Keratinocyte (primary cell): ENCODE results near the gene TMA7. TPM values are rescaled to one million over a fixed set of nuclear protein-coding genes. Genes with fewer than 3 reads are reported as not detected.
A peak's percentile ranks its signal among the peaks of the same experiment; 100 is the strongest.

Experiments
- DNase-seq: peaks from one replicate; pipeline ENCODE4 v3.0.0-alpha.2; 2011; ENCODE audit warnings: low read depth, missing footprints, low spot score
- FAIRE-seq: peaks from 2 replicates; lab custom pipeline; 2011; peaks lifted over from hg19 to GRCh38; lab: Jason Lieb, UNC
- H2AFZ ChIP-seq: 2 replicates; pipeline ENCODE4 v1.6.0; 2012; ENCODE audit warnings: low read length, control low read depth, inconsistent platforms; ENCODE audit not compliant: control insufficient read depth
- H3K27ac ChIP-seq: 2 replicates; pipeline ENCODE4 v1.5.1; 2011; ENCODE audit warnings: low read length; ENCODE audit not compliant: control insufficient read depth, insufficient read depth
- H3K27me3 ChIP-seq: 3 replicates; pipeline ENCODE4 v1.6.0; 2011; ENCODE audit warnings: low read length; ENCODE audit not compliant: control insufficient read depth, insufficient read depth; ENCODE audit errors: extremely low read depth
- H3K36me3 ChIP-seq, 2 experiments: 2 replicates in 1 of 2; 3 replicates in 1 of 2; pipeline ENCODE4 v1.5.1; 2011; ENCODE audit warnings: low read length in 2 of 2, mild to moderate bottlenecking in 1 of 2; ENCODE audit not compliant: control insufficient read depth in 2 of 2, insufficient read depth in 2 of 2; ENCODE audit errors: extremely low read depth in 1 of 2
- H3K4me1 ChIP-seq: 3 replicates; pipeline ENCODE4 v1.5.1; 2011; ENCODE audit warnings: low read length; ENCODE audit not compliant: control insufficient read depth, insufficient read depth; ENCODE audit errors: extremely low read depth
- H3K4me2 ChIP-seq: 3 replicates; pipeline ENCODE4 v1.6.0; 2011; ENCODE audit warnings: low read depth, low read length; ENCODE audit not compliant: control insufficient read depth, insufficient read depth; ENCODE audit errors: extremely low read depth
- H3K4me3 ChIP-seq, 3 experiments: fragments of 200-600 bp in 1 of 3; sonication (generic) in 1 of 3; 2 replicates in 2 of 3; 3 replicates in 1 of 3; pipeline ENCODE4 v1.5.1; 2011 to 2016; ENCODE audit warnings: low read length in 3 of 3, mild to moderate bottlenecking in 3 of 3, control low read depth in 2 of 3, inconsistent platforms in 1 of 3, low read depth in 1 of 3, mixed read lengths in 1 of 3, mixed run types in 1 of 3, moderate library complexity in 1 of 3; ENCODE audit not compliant: control insufficient read depth in 2 of 3, insufficient read depth in 2 of 3; ENCODE audit errors: extremely low read depth in 1 of 3
- H3K79me2 ChIP-seq: 2 replicates; pipeline ENCODE4 v1.6.0; 2012; ENCODE audit warnings: low read length; ENCODE audit not compliant: control insufficient read depth, insufficient read depth
- H3K9ac ChIP-seq: 3 replicates; pipeline ENCODE4 v1.6.0; 2011; ENCODE audit warnings: low read length; ENCODE audit not compliant: control insufficient read depth, insufficient read depth; ENCODE audit errors: extremely low read depth
- H3K9me1 ChIP-seq: 3 replicates; pipeline ENCODE4 v1.6.0; 2011; ENCODE audit warnings: low read length; ENCODE audit not compliant: control insufficient read depth, insufficient read depth; ENCODE audit errors: extremely low read depth
- H3K9me3 ChIP-seq: 2 replicates; pipeline ENCODE4 v1.5.1; 2012; ENCODE audit warnings: low read depth, low read length; ENCODE audit not compliant: control insufficient read depth
- H4K20me1 ChIP-seq: 3 replicates; pipeline ENCODE4 v1.6.0; 2011; ENCODE audit warnings: low read length; ENCODE audit not compliant: control insufficient read depth, insufficient read depth; ENCODE audit errors: extremely low read depth
- CTCF ChIP-seq, 3 experiments: IDR thresholded peaks in 1 of 3; conservative IDR thresholded peaks in 1 of 3; optimal IDR thresholded peaks in 1 of 3; 2 replicates in 2 of 3; 3 replicates in 1 of 3; pipeline versions ENCODE3 to v1.5.1; 2011; ENCODE audit warnings: low read length in 3 of 3, mild to moderate bottlenecking in 3 of 3, moderate library complexity in 2 of 3, control low read depth in 1 of 3, inconsistent platforms in 1 of 3; ENCODE audit not compliant: insufficient read depth in 2 of 3; ENCODE audit errors: extremely low read depth in 1 of 3
- EZH2 ChIP-seq: IDR thresholded peaks from one replicate; pipeline ENCODE4 v1.6.1; 2012; ENCODE audit warnings: inconsistent platforms, mild to moderate bottlenecking, low read length, moderate library complexity
- dilution Hi-C: fragments of 300-500 bp; cut with MboI; formaldehyde crosslinking; loops from one replicate; pipeline ENCODE4 v1.7.0; 2020; ENCODE audit warnings: low sequenced_read_pairs; ENCODE audit not compliant: extremely low pct_ligation_motif_present
- polyA plus RNA-seq, 5 experiments: library from polyadenylated mRNA; depleted of rRNA in 3 of 5; stranded (reverse) in 3 of 5; stranded (forward) in 1 of 5; unstranded in 1 of 5; fragments of >200 nt; gene quantifications; 1 replicate in 1 of 5; 2 replicates in 3 of 5; 3 replicates in 1 of 5; pipeline versions ENCODE4 v1.2.1 to v1.2.3, GENCODE V29; 2011 to 2012; ENCODE audit warnings: missing spikeins in 2 of 5, low read depth in 1 of 5, low replicate concordance in 1 of 5

Gene TMA7
- polyA plus RNA-seq, 1 donor (not counting 4 experiments of a cell fraction or from before 2014, with no cell fraction given) = 418 TPM

GRCh38 chr3:48432411-48433371 lies 7.4 kb upstream of the TMA7 start:
- Histone ChIP-seq H3K9me3 (no peaks in the 10 kb centered on the region), H3K4me1 (peaks cover 65% of the 10 kb centered on the region), H2AFZ (no peak overlapping the region), H3K4me3 (peak overlapping the region; percentile 36 to 50 (median 38)), H3K4me2 (peak overlapping the region; percentile 67), H3K27me3 (no peaks in the 10 kb centered on the region), H3K9me1 (no peaks in the 10 kb centered on the region), H3K9ac (peak overlapping the region; percentile 52), H4K20me1 (no peaks in the 10 kb centered on the region), H3K79me2 (peaks cover 17% of the 10 kb centered on the region), H3K36me3 (peaks cover 4 to 24% of the 10 kb centered on the region in 2 experiments), H3K27ac (peak overlapping the region; percentile 79)
- dilution Hi-C loops = loop anchor here (25.0 kb wide), 1 partner anchor 170 kb away; no protein-coding TSS in a partner anchor
- peak; percentile 100 for FAIRE-seq
- TF ChIP-seq EZH2 (no peak), CTCF (optimal IDR thresholded peaks at IDR 0.05 in 1 of 3, IDR thresholded peaks at IDR 0.05 in 1 of 3, conservative IDR thresholded peaks at IDR 0.05 in 1 of 3; ENCODE audit: extremely low read depth in 1 of 3, insufficient read depth in 2 of 3, low read length in 3 of 3) (peak in 1 of 3 experiments; percentile 18)
- DNase-seq = peak; percentile 76

GRCh38 chr3:48433472-48434118 lies 6.5 kb upstream of the TMA7 start:
- Histone ChIP-seq H3K4me1 (peaks cover 59% of the 10 kb centered on the region), H3K36me3 (peaks cover 4 to 18% of the 10 kb centered on the region in 2 experiments), H3K9me1 (no peaks in the 10 kb centered on the region), H4K20me1 (no peaks in the 10 kb centered on the region), H3K27ac (peak overlapping the region; percentile 79), H3K79me2 (peaks cover 10% of the 10 kb centered on the region), H3K9ac (peak overlapping the region; percentile 52), H3K9me3 (no peaks in the 10 kb centered on the region), H3K27me3 (no peaks in the 10 kb centered on the region), H2AFZ (no peak overlapping the region), H3K4me3 (peak overlapping the region; percentile 9 to 36 (median 29)), H3K4me2 (peak overlapping the region; percentile 67)
- no peak for TF ChIP-seq EZH2
- TF ChIP-seq CTCF (optimal IDR thresholded peaks at IDR 0.05 in 1 of 3, IDR thresholded peaks at IDR 0.05 in 1 of 3, conservative IDR thresholded peaks at IDR 0.05 in 1 of 3; ENCODE audit: extremely low read depth in 1 of 3, insufficient read depth in 2 of 3, low read length in 3 of 3) = no peak
- peak; percentile 98 for FAIRE-seq
- dilution Hi-C loops = loop anchor here (25.0 kb wide), 1 partner anchor 171 kb away; no protein-coding TSS in a partner anchor
- no peak for DNase-seq
